ENCODE measurements around the gene UTP25. TPM values are rescaled to one million over a fixed set of nuclear protein-coding genes. Genes with fewer than 3 reads are reported as not detected.
A peak's percentile ranks its signal among the peaks of the same experiment; 100 is the strongest.

The UTP25 gene
- total RNA-seq, 2 experiments from 2014 or later = 10.5 to 12.8 TPM

DNA sequence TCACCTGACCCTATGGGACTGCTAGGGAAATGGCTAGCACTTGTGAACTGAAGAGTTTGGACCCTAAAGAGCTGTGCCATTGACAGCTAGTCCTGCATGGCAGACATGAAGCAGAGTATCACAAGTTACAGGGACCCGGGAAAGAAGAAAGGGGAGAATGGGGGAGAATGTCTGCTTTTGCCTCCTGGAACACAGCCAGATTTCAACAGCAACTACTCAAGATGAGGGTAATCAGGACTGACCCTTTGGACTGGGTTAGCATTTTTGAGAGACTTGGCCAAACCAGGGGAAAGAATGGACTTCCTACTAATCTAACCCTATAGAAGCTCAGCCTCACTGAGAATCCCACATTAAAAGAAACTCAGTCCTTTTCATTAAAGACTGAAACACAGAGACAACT is 8.7 kb upstream of the UTP25 start:
- Histone ChIP-seq H3K27ac (ENCODE audit: low read depth, low read length, poor library complexity, severe bottlenecking) (no peak overlapping the region), H3K4me1 (ENCODE audit: insufficient read depth, low read length, poor library complexity, severe bottlenecking) (no peaks in the 10 kb centered on the region), H3K4me3 (ENCODE audit: low read depth, low read length, poor library complexity, severe bottlenecking) (no peak overlapping the region), H3K4me2 (ENCODE audit: low read length) (no peak overlapping the region), H3K79me2 (ENCODE audit: insufficient read depth, low read depth, low read length) (no peaks in the 10 kb centered on the region), H2AFZ (ENCODE audit: low read length) (no peak overlapping the region), H3K36me3 (ENCODE audit: insufficient read depth, low read length) (no peaks in the 10 kb centered on the region), H3K9me3 (ENCODE audit: low read length) (no peaks in the 10 kb centered on the region), H4K20me1 (ENCODE audit: insufficient read depth, low read length) (no peaks in the 10 kb centered on the region), H3K9me2 (ENCODE audit: insufficient read depth, low read length) (no peaks in the 10 kb centered on the region)
- DNase-seq (ENCODE audit: low spot score) = no peak
- BruUV-seq (replicated peaks) = no TSS peak
- intact Hi-C loops (cut with micrococcal nuclease; ENCODE audit: unreplicated experiment) = no loop called here
- TF ChIP-seq, protein P1, sequence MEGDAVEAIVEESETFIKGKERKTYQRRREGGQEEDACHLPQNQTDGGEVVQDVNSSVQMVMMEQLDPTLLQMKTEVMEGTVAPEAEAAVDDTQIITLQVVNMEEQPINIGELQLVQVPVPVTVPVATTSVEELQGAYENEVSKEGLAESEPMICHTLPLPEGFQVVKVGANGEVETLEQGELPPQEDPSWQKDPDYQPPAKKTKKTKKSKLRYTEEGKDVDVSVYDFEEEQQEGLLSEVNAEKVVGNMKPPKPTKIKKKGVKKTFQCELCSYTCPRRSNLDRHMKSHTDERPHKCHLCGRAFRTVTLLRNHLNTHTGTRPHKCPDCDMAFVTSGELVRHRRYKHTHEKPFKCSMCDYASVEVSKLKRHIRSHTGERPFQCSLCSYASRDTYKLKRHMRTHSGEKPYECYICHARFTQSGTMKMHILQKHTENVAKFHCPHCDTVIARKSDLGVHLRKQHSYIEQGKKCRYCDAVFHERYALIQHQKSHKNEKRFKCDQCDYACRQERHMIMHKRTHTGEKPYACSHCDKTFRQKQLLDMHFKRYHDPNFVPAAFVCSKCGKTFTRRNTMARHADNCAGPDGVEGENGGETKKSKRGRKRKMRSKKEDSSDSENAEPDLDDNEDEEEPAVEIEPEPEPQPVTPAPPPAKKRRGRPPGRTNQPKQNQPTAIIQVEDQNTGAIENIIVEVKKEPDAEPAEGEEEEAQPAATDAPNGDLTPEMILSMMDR (conservative IDR thresholded peaks at IDR 0.05; ENCODE audit: low read length) = no peak
- no peak for TF ChIP-seq EZH2phosphoT487 (IDR thresholded peaks at IDR 0.05; ENCODE audit: borderline replicate concordance, low read depth, low read length)
- ChIA-PET POLR2A (no interaction called here), CTCF (ENCODE audit: unreplicated experiment) (no interaction called here)

DNA sequence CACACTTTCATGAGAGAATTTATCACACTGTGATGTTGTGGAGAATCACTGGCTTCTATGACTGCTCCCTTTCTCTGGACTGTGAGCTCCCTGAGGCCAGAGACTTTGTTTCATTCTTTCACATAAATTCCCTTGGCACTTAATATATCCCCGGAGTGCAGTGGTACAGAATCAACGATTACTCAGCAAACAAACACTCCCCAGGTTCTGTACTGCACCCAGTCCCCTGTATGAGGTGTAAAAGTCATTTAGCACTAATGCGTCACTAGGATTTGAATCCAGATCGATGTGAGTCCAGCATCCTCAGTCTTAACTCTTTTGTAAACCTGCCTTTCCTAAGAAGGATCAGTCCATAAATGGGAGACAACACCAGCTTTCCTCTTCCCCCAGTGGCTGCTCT is 6.8 kb upstream of the UTP25 start:
- POLR2A ChIA-PET = interaction anchor here (1.2 to 1.6 kb wide), 2 partner anchors 13 to 96 kb away, joined by 3 read pairs; no protein-coding TSS in a partner anchor
- no peak for DNase-seq (ENCODE audit: low spot score)
- no peak overlapping the region for H3K4me3 ChIP-seq (ENCODE audit: low read depth, low read length, poor library complexity, severe bottlenecking)

GRCh38 chr1:209822706-209823105 is 5.1 kb upstream of the UTP25 start:
- POLR2A ChIA-PET = interaction anchor here (0.6 to 2.2 kb wide), 5 partner anchors 10 to 80 kb away, joined by 3 to 12 read pairs (median 4); partner anchors contain the start of gene TRAF3IP3
- no peak overlapping the region for H3K4me2 ChIP-seq (ENCODE audit: low read length)
- BruUV-seq (replicated peaks) = no TSS peak
- no peak for DNase-seq (ENCODE audit: low spot score)
- H2AFZ ChIP-seq (ENCODE audit: low read length) = peak overlapping the region; percentile 82; the same call in 1 of the 2 replicates
- H3K36me3 ChIP-seq (ENCODE audit: insufficient read depth, low read length) = no peaks in the 10 kb centered on the region
- no peak for TF ChIP-seq EZH2phosphoT487 (IDR thresholded peaks at IDR 0.05; ENCODE audit: borderline replicate concordance, low read depth, low read length)
- TF ChIP-seq, protein P1 (conservative IDR thresholded peaks at IDR 0.05; ENCODE audit: low read length) = no peak
- CTCF ChIA-PET (ENCODE audit: unreplicated experiment) = interaction anchor here (0.5 to 1.2 kb wide), 4 partner anchors 9 to 35 kb away, joined by 3 to 6 read pairs (median 4); no protein-coding TSS in a partner anchor
- H3K4me3 ChIP-seq (ENCODE audit: low read depth, low read length, poor library complexity, severe bottlenecking) = no peak overlapping the region
- intact Hi-C loops (cut with micrococcal nuclease; ENCODE audit: unreplicated experiment) = no loop called here
- no peaks in the 10 kb centered on the region for H3K9me3 ChIP-seq (ENCODE audit: low read length)
- no peaks in the 10 kb centered on the region for H3K9me2 ChIP-seq (ENCODE audit: insufficient read depth, low read length)
- no peaks in the 10 kb centered on the region for H3K79me2 ChIP-seq (ENCODE audit: insufficient read depth, low read depth, low read length)
- no peaks in the 10 kb centered on the region for H4K20me1 ChIP-seq (ENCODE audit: insufficient read depth, low read length)
- H3K27ac ChIP-seq (ENCODE audit: low read depth, low read length, poor library complexity, severe bottlenecking) = no peak overlapping the region
- H3K4me1 ChIP-seq (ENCODE audit: insufficient read depth, low read length, poor library complexity, severe bottlenecking) = peaks cover 6% of the 10 kb centered on the region

More for the DNA sequence above, 6.8 kb upstream of the UTP25 start:
- Histone ChIP-seq H3K9me2 (ENCODE audit: insufficient read depth, low read length) (no peaks in the 10 kb centered on the region), H2AFZ (ENCODE audit: low read length) (no peak overlapping the region), H3K9me3 (ENCODE audit: low read length) (no peaks in the 10 kb centered on the region), H3K79me2 (ENCODE audit: insufficient read depth, low read depth, low read length) (no peaks in the 10 kb centered on the region), H4K20me1 (ENCODE audit: insufficient read depth, low read length) (no peaks in the 10 kb centered on the region), H3K4me2 (ENCODE audit: low read length) (no peak overlapping the region), H3K27ac (ENCODE audit: low read depth, low read length, poor library complexity, severe bottlenecking) (no peak overlapping the region), H3K36me3 (ENCODE audit: insufficient read depth, low read length) (no peaks in the 10 kb centered on the region), H3K4me1 (ENCODE audit: insufficient read depth, low read length, poor library complexity, severe bottlenecking) (no peaks in the 10 kb centered on the region)
- TF ChIP-seq, protein P1 (conservative IDR thresholded peaks at IDR 0.05; ENCODE audit: low read length) = no peak
- TF ChIP-seq EZH2phosphoT487 (IDR thresholded peaks at IDR 0.05; ENCODE audit: borderline replicate concordance, low read depth, low read length) = no peak
- intact Hi-C loops (cut with micrococcal nuclease; ENCODE audit: unreplicated experiment) = no loop called here
- CTCF ChIA-PET (ENCODE audit: unreplicated experiment) = no interaction called here
- BruUV-seq (replicated peaks) = no TSS peak
